ENCODE data around the gene XYLB.

The XYLB gene

GRCh38 chr3:38365469-38366062 is 19.0 kb downstream of the XYLB start:
- no peak for DNase-seq

GRCh38 chr3:38366082-38366481 is 19.5 kb downstream of the XYLB start:
- DNase-seq = no peak

GRCh38 chr3:38367779-38368178 is 21.2 kb downstream of the XYLB start:
- no peak for DNase-seq

- no peak for DNase-seq
These were observed 21.7 kb downstream of the XYLB start for GRCh38 chr3:38368238-38368637.

- no peak for DNase-seq
These were observed 22.6 kb downstream of the XYLB start for GRCh38 chr3:38369186-38369585.

GRCh38 chr3:38370149-38370548 is 23.6 kb downstream of the XYLB start:
- no peak for DNase-seq

- DNase-seq = no peak
These were observed 24.3 kb downstream of the XYLB start for GRCh38 chr3:38370861-38371260.

- DNase-seq = no peak
These were observed 25.1 kb downstream of the XYLB start for GRCh38 chr3:38371541-38372213.

GRCh38 chr3:38372214-38372601 is 25.6 kb downstream of the XYLB start:
- no peak for DNase-seq

GRCh38 chr3:38374221-38374620 is 27.6 kb downstream of the XYLB start:
- DNase-seq = peak; percentile 49

GRCh38 chr3:38375072-38375471 is 28.5 kb downstream of the XYLB start:
- no peak for DNase-seq

- DNase-seq = no peak
These were observed 29.0 kb downstream of the XYLB start for GRCh38 chr3:38375488-38376097.

GRCh38 chr3:38376098-38376816 is 29.7 kb downstream of the XYLB start:
- DNase-seq = no peak

GRCh38 chr3:38379201-38379770 is 32.7 kb downstream of the XYLB start:
- DNase-seq = no peak

- DNase-seq = no peak
These were observed 36.0 kb downstream of the XYLB start for GRCh38 chr3:38382506-38383080.

- no peak for DNase-seq
These were observed 36.7 kb downstream of the XYLB start for GRCh38 chr3:38383156-38383875.

- no peak for DNase-seq
These were observed 40.6 kb downstream of the XYLB start for GRCh38 chr3:38386992-38387750.

- DNase-seq = no peak
These were observed 41.3 kb downstream of the XYLB start for GRCh38 chr3:38387862-38388261.

- DNase-seq = no peak
These were observed 46.1 kb downstream of the XYLB start for GRCh38 chr3:38392604-38393163.

GRCh38 chr3:38396239-38396638 is 49.7 kb downstream of the XYLB start:
- DNase-seq = no peak

- DNase-seq = no peak
These were observed 50.3 kb downstream of the XYLB start for GRCh38 chr3:38396861-38397260.
